ENCODE data around the gene PRR16.

DNA sequence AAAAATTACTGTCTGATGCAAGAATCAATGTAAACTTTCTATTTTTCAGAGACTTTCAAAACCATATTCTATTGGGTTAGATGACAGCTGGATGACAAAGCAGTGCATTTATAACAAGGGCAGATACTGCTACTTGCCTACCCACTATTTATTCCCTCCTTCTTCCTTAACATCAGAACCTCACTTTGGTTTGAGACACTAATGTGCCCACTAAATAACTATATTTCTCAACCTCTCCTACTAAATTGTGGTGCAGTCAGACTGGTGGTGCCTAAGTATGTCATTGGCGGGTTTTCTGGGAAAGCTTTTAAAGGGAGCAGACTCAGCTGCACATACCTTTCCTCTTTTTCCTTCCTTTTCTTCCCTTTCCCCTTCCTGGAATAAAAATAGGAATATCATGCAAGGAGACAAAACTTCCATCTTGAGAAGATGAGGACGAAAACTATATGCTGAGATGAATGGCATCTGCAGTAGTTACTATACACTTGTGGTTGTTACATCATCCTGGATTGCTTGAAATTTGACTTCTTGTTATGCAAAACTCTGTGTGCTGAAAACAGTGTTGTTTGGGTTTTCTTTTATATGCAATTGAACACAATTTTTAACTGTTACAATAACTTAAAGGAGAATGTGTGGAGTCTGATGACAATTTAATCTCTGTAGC lies 43.8 kb downstream of the PRR16 start:
- TF ChIP-seq, protein P1, sequence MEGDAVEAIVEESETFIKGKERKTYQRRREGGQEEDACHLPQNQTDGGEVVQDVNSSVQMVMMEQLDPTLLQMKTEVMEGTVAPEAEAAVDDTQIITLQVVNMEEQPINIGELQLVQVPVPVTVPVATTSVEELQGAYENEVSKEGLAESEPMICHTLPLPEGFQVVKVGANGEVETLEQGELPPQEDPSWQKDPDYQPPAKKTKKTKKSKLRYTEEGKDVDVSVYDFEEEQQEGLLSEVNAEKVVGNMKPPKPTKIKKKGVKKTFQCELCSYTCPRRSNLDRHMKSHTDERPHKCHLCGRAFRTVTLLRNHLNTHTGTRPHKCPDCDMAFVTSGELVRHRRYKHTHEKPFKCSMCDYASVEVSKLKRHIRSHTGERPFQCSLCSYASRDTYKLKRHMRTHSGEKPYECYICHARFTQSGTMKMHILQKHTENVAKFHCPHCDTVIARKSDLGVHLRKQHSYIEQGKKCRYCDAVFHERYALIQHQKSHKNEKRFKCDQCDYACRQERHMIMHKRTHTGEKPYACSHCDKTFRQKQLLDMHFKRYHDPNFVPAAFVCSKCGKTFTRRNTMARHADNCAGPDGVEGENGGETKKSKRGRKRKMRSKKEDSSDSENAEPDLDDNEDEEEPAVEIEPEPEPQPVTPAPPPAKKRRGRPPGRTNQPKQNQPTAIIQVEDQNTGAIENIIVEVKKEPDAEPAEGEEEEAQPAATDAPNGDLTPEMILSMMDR (IDR thresholded peaks at IDR 0.05) = no peak
- no peak for TF ChIP-seq POLR2AphosphoS5 (IDR thresholded peaks at IDR 0.05; ENCODE audit: insufficient read depth in 1 of 2, low read depth in 1 of 2)
- TF ChIP-seq POLR2A (IDR thresholded peaks at IDR 0.05) = no peak
